ENCODE measurements around the gene MLH1. TPM values are rescaled to one million over a fixed set of nuclear protein-coding genes. Genes with fewer than 3 reads are reported as not detected.

Gene MLH1
- polyA plus RNA-seq (2011; rRNA removed) (32.5 and 44.6 TPM in 2 replicates), polyA minus RNA-seq (2011; rRNA and poly(A)+ RNA removed) (18.7 and 26.6 TPM in 2 replicates)

DNA sequence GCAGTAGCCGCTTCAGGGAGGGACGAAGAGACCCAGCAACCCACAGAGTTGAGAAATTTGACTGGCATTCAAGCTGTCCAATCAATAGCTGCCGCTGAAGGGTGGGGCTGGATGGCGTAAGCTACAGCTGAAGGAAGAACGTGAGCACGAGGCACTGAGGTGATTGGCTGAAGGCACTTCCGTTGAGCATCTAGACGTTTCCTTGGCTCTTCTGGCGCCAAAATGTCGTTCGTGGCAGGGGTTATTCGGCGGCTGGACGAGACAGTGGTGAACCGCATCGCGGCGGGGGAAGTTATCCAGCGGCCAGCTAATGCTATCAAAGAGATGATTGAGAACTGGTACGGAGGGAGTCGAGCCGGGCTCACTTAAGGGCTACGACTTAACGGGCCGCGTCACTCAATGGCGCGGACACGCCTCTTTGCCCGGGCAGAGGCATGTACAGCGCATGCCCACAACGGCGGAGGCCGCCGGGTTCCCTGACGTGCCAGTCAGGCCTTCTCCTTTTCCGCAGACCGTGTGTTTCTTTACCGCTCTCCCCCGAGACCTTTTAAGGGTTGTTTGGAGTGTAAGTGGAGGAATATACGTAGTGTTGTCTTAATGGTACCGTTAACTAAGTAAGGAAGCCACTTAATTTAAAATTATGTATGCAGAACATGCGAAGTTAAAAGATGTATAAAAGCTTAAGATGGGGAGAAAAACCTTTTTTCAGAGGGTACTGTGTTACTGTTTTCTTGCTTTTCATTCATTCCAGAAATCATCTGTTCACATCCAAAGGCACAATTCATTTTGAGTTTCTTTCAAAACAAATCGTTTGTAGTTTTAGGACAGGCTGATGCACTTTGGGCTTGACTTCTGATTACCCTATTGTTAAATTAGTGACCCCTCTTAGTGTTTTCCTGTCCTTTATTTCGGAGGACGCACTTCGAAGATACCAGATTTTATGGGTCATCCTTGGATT lies at the start of gene MLH1:
TSS of gene MLH1 (plus strand) at position 193 of the 958 bp plus-strand sequence. CDS start at position 223, 30 bp downstream.
- Histone ChIP-seq H3K4me3 (ENCODE audit: low read depth, low read length) (peak within 1 kb of the TSS; percentile 78), H3K27me3 (ENCODE audit: control insufficient read depth, insufficient read depth, low read length) (no peaks in the 10 kb centered on the region), H3K36me3 (ENCODE audit: control insufficient read depth, insufficient read depth, low read length) (no peaks in the 10 kb centered on the region; the same call in 1 of the 2 replicates)
- POLR2A ChIA-PET = interaction anchor here (0.5 to 0.6 kb wide), 2 partner anchors 20 to 1254 kb away, joined by 3 read pairs; no protein-coding TSS in a partner anchor
- CTCF ChIA-PET = interaction anchor here (0.5 to 1.4 kb wide), 4 partner anchors 116 to 343 kb away, joined by 3 to 4 read pairs (median 3); no protein-coding TSS in a partner anchor
- peak; percentile 100 for DNase-seq (ENCODE audit: low read depth)
- TF ChIP-seq, protein P1, sequence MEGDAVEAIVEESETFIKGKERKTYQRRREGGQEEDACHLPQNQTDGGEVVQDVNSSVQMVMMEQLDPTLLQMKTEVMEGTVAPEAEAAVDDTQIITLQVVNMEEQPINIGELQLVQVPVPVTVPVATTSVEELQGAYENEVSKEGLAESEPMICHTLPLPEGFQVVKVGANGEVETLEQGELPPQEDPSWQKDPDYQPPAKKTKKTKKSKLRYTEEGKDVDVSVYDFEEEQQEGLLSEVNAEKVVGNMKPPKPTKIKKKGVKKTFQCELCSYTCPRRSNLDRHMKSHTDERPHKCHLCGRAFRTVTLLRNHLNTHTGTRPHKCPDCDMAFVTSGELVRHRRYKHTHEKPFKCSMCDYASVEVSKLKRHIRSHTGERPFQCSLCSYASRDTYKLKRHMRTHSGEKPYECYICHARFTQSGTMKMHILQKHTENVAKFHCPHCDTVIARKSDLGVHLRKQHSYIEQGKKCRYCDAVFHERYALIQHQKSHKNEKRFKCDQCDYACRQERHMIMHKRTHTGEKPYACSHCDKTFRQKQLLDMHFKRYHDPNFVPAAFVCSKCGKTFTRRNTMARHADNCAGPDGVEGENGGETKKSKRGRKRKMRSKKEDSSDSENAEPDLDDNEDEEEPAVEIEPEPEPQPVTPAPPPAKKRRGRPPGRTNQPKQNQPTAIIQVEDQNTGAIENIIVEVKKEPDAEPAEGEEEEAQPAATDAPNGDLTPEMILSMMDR (IDR thresholded peaks at IDR 0.05; ENCODE audit: insufficient read depth, low read depth, low read length) = no peak

DNA sequence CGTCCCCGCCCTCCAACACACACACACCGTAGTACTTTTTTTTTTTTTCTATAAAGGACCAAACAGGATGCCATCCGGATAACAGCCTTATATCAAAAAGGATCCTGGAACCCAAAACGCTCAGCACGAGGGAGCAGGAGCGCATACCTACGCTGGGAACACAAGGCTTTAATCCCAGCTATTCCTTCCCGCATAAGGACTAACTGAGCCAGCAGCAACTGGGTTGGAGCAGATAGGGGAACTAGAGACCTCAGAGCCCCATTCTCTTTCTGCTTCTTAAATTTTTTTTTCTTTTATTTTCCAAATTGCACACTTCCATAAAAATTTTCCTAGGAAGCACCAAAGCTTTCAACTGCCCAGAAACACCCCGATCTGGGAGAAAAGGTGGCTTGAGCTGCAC lies 49.7 kb upstream of the MLH1 start:
- TF ChIP-seq, protein P1 (IDR thresholded peaks at IDR 0.05; ENCODE audit: insufficient read depth, low read depth, low read length) = no peak
- POLR2A ChIA-PET = no interaction called here

DNA sequence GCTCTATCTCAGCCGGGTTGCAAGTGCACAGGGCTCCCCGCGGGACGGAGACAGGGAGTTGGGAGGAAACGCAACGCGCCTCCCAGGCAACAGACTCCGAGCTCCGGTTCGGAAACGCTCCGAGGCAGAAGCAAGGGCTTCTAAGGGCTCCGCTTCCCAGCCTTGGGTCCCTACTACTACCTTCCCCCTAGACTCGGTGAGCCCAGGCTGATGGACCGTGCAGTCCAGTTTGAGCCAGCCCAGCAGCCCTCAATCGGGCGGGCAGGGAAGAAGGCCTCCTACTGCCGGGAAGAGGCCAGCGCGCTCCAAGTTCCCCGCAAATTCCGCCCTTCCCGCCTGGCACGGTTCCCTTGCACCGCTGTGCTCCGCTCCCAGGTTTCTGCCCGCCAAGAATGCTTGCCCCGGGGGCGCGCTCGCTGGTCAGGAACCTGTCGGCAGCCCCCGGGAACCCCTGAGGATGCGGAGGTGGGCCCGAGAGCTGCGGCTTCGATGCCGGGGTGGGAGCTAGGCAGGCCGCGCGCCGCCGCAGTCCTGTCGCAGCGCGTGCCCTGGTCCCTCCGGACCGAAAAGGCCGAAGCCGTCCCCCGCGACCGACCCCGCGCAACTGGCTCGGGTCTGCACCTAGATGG lies 49.2 kb upstream of the MLH1 start:
- TF ChIP-seq, protein P1 (IDR thresholded peaks at IDR 0.05; ENCODE audit: insufficient read depth, low read depth, low read length) = peak; percentile 30; the same call in 1 of the 2 replicates
- CTCF ChIA-PET = interaction anchor here (0.9 to 3.2 kb wide), 5 partner anchors 10 to 39 kb away, joined by 3 to 22 read pairs (median 4); no protein-coding TSS in a partner anchor
- POLR2A ChIA-PET = no interaction called here

More for the DNA sequence above, 49.7 kb upstream of the MLH1 start:
- no peak for DNase-seq (ENCODE audit: low read depth)
- no peaks in the 10 kb centered on the region for H3K36me3 ChIP-seq (ENCODE audit: control insufficient read depth, insufficient read depth, low read length)
- H3K4me3 ChIP-seq (ENCODE audit: low read depth, low read length) = peak overlapping the region; percentile 64
- no peaks in the 10 kb centered on the region for H3K27me3 ChIP-seq (ENCODE audit: control insufficient read depth, insufficient read depth, low read length)
- CTCF ChIA-PET = interaction anchor here (1.6 to 3.2 kb wide), 3 partner anchors 15 to 39 kb away, joined by 4 to 22 read pairs (median 7); no protein-coding TSS in a partner anchor

DNA sequence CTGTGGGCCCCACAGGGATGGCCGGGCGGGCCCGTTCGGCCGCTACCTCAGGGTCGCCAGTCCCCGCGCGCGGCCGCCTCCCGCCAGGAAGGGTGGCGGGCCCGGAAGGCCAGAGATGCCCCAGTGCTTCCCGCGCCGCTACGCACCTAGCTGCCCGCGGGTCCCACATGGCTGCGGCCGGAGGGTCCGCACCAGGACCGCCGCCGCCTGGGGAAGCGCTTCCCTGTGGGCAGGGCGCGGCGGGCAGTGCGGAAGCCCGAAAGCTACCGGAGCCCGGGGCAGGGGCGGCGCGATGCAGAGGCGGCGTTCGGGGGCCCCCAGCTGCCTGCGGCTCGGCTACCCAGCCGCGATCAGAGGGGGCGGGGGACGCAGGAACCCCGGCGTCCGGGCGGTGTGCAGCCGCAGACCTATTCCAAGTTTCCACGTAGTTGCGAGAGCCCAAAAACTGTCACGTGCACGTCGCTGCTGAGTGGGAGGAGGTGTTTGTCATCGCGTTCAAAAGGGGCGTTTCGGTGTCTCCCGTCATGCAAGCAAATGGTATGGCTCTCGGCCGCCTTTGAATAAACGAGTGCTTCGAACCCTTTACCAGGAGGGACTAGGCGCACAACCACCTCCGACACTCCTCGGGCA lies 48.6 kb upstream of the MLH1 start, which contains the start of gene TRANK1:
TSS of gene TRANK1 (minus strand) at position 414 of the 630 bp plus-strand sequence. CDS start at position 169, 245 bp downstream.
- Histone ChIP-seq H3K27me3 (ENCODE audit: control insufficient read depth, insufficient read depth, low read length) (no peaks in the 10 kb centered on the region), H3K4me3 (ENCODE audit: low read depth, low read length) (peak within 1 kb of the TSS; percentile 64), H3K36me3 (ENCODE audit: control insufficient read depth, insufficient read depth, low read length) (no peaks in the 10 kb centered on the region)
- CTCF ChIA-PET = interaction anchor here (0.9 to 3.2 kb wide), 5 partner anchors 10 to 40 kb away, joined by 3 to 22 read pairs (median 4); no protein-coding TSS in a partner anchor
- DNase-seq (ENCODE audit: low read depth) = no peak
- POLR2A ChIA-PET = interaction anchor here (0.5 kb wide), 1 partner anchor 15 kb away, joined by 5 read pairs; no protein-coding TSS in a partner anchor
- TF ChIP-seq, protein P1 (IDR thresholded peaks at IDR 0.05; ENCODE audit: insufficient read depth, low read depth, low read length) = no peak

More for the DNA sequence above, 49.2 kb upstream of the MLH1 start:
- H3K27me3 ChIP-seq (ENCODE audit: control insufficient read depth, insufficient read depth, low read length) = no peaks in the 10 kb centered on the region
- no peak for DNase-seq (ENCODE audit: low read depth)
- H3K4me3 ChIP-seq (ENCODE audit: low read depth, low read length) = peak overlapping the region; percentile 64
- no peaks in the 10 kb centered on the region for H3K36me3 ChIP-seq (ENCODE audit: control insufficient read depth, insufficient read depth, low read length)

Data from BJ (cell line).